ENCODE data around the gene MYO5C. TPM values are rescaled to one million over a fixed set of nuclear protein-coding genes. Genes with fewer than 3 reads are reported as not detected.
A peak's percentile ranks its signal among the peaks of the same experiment; 100 is the strongest.

Gene MYO5C
- total RNA-seq, 1 donor from 2014 or later = 10.3 TPM

GRCh38 chr15:52155878-52156277, 139.7 kb downstream of the MYO5C start:
- no peaks in the 10 kb centered on the region for H3K27me3 ChIP-seq
- no peak overlapping the region for H3K27ac ChIP-seq
- H3K9me3 ChIP-seq = no peaks in the 10 kb centered on the region
- DNase-seq (ENCODE audit: extremely low spot score in 2 of 2) = no peak
- no peak overlapping the region for H3K4me3 ChIP-seq
- no peaks in the 10 kb centered on the region for H3K4me1 ChIP-seq
- H3K36me3 ChIP-seq = peaks cover 0 to 15% of the 10 kb centered on the region in 2 donors
- intact Hi-C loops (cut with DNase I) = no loop called here
- TF ChIP-seq POLR2AphosphoS5 (IDR thresholded peaks at IDR 0.05; ENCODE audit: insufficient read depth in 1 of 2, low read depth in 1 of 2) (no peak), CTCF (IDR thresholded peaks at IDR 0.05) (no peak), POLR2A (IDR thresholded peaks at IDR 0.05) (no peak)

- Histone ChIP-seq H3K4me3 (no peak overlapping the region), H3K36me3 (peaks cover 0 to 19% of the 10 kb centered on the region in 2 donors), H3K27ac (no peak overlapping the region), H3K4me1 (no peaks in the 10 kb centered on the region), H3K27me3 (no peaks in the 10 kb centered on the region), H3K9me3 (no peaks in the 10 kb centered on the region)
- TF ChIP-seq POLR2AphosphoS5 (IDR thresholded peaks at IDR 0.05; ENCODE audit: insufficient read depth in 1 of 2, low read depth in 1 of 2) = no peak
- TF ChIP-seq CTCF (IDR thresholded peaks at IDR 0.05) = no peak
- no peak for TF ChIP-seq POLR2A (IDR thresholded peaks at IDR 0.05)
- intact Hi-C loops (cut with DNase I) = no loop called here
- peak in 1 of 2 donors; percentile 52 for DNase-seq (ENCODE audit: extremely low spot score in 2 of 2)
Measured at GRCh38 chr15:52154896-52155865, 140.4 kb downstream of the MYO5C start.

GRCh38 chr15:52153900-52154895, 141.4 kb downstream of the MYO5C start:
- intact Hi-C loops (cut with DNase I) = no loop called here
- Histone ChIP-seq H3K27ac (no peak overlapping the region), H3K9me3 (no peaks in the 10 kb centered on the region), H3K4me3 (no peak overlapping the region), H3K27me3 (no peaks in the 10 kb centered on the region), H3K36me3 (peaks cover 0 to 23% of the 10 kb centered on the region in 2 donors), H3K4me1 (no peaks in the 10 kb centered on the region)
- no peak for TF ChIP-seq POLR2AphosphoS5 (IDR thresholded peaks at IDR 0.05; ENCODE audit: insufficient read depth in 1 of 2, low read depth in 1 of 2)
- no peak for TF ChIP-seq CTCF (IDR thresholded peaks at IDR 0.05)
- TF ChIP-seq POLR2A (IDR thresholded peaks at IDR 0.05) = no peak
- peak in 1 of 2 donors; percentile 25 for DNase-seq (ENCODE audit: extremely low spot score in 2 of 2)

- TF ChIP-seq CTCF (IDR thresholded peaks at IDR 0.05) = no peak
- peaks cover 0 to 26% of the 10 kb centered on the region in 2 donors for H3K36me3 ChIP-seq
- H3K4me3 ChIP-seq = no peak overlapping the region
- intact Hi-C loops (cut with DNase I) = no loop called here
- no peaks in the 10 kb centered on the region for H3K4me1 ChIP-seq
- no peaks in the 10 kb centered on the region for H3K27me3 ChIP-seq
- no peak overlapping the region for H3K27ac ChIP-seq
- no peaks in the 10 kb centered on the region for H3K9me3 ChIP-seq
- DNase-seq (ENCODE audit: extremely low spot score in 2 of 2) = peak in 1 of 2 donors; percentile 71
Measured at GRCh38 chr15:52151353-52151752, 144.3 kb downstream of the MYO5C start.

Measured in vagina (tissue), 2 donors.